BE2C (cell line): Measurements from ENCODE around the gene PAPPA.

Experiments
- DNase-seq: peaks from one replicate; pipeline ENCODE4 v3.0.0-alpha.2; 2020
- H3K27me3 ChIP-seq: fragments of 250-450 bp; sonication (Bioruptor Pico); 2 replicates; pipeline ENCODE4 v1.5.1; 2020; ENCODE audit warnings: mild to moderate bottlenecking
- H3K36me3 ChIP-seq: fragments of 250-450 bp; sonication (Bioruptor Pico); 2 replicates; pipeline ENCODE4 v1.5.1; 2020; ENCODE audit warnings: mild to moderate bottlenecking
- H3K4me1 ChIP-seq: fragments of 250-450 bp; sonication (Bioruptor Pico); 2 replicates; pipeline ENCODE4 v1.5.1; 2020
- H3K4me3 ChIP-seq: 2 replicates; pipeline ENCODE4 v1.5.1; 2011; ENCODE audit warnings: low read depth, low read length
- H3K9me3 ChIP-seq: fragments of 250-450 bp; sonication (Bioruptor Pico); 2 replicates; pipeline ENCODE4 v1.5.1; 2020
- TF ChIP-seq, protein P1 (sequence below): IDR thresholded peaks from 2 replicates; pipeline ENCODE4 v1.5.1; 2012; ENCODE audit warnings: mild to moderate bottlenecking, low read depth, low read length

Gene PAPPA

DNA sequence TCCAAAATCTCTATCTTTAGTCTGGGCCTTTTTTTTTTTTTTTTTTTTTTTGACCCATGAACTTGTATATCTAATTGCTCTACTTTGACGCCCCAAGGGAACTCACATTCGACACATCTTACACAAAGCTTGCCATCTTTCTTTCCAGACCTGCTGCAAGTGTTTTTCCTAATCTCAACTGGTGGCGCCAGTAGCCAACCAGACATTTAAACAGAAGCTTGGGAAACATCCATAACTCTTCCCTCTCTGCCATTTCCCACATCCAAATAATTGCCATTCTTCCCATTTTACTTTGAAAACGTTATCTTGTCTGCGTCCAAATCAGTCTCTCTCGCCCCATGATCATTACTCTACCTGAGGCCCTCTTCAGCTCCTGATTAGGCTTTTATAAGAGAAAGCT lies 130.9 kb downstream of the PAPPA start:
- Histone ChIP-seq H3K36me3 (no peaks in the 10 kb centered on the region), H3K27me3 (no peaks in the 10 kb centered on the region), H3K4me1 (peaks cover 15% of the 10 kb centered on the region), H3K4me3 (no peak overlapping the region), H3K9me3 (no peaks in the 10 kb centered on the region)
- TF ChIP-seq, protein P1, sequence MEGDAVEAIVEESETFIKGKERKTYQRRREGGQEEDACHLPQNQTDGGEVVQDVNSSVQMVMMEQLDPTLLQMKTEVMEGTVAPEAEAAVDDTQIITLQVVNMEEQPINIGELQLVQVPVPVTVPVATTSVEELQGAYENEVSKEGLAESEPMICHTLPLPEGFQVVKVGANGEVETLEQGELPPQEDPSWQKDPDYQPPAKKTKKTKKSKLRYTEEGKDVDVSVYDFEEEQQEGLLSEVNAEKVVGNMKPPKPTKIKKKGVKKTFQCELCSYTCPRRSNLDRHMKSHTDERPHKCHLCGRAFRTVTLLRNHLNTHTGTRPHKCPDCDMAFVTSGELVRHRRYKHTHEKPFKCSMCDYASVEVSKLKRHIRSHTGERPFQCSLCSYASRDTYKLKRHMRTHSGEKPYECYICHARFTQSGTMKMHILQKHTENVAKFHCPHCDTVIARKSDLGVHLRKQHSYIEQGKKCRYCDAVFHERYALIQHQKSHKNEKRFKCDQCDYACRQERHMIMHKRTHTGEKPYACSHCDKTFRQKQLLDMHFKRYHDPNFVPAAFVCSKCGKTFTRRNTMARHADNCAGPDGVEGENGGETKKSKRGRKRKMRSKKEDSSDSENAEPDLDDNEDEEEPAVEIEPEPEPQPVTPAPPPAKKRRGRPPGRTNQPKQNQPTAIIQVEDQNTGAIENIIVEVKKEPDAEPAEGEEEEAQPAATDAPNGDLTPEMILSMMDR: no peak
- no peak for DNase-seq

DNA sequence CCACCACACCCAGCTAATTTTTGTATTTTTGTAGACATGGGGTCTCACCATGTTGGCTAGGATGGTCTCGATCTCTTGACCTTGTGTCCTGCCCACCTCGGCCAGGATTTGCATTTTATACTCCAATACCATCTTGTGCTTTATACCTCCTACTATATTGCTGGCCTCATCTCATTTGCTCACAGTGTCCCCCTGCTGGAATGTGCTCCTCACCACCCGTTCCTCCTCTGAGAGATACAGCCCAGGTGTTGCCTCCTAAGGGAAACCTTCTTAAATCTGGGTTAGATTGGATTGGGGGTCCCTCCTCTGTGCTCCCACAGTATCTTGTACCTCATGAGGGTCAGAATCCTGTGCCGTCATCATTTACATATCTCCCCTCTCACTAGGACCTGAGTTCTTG lies 131.7 kb downstream of the PAPPA start:
- TF ChIP-seq, protein P1: no peak; the same call in 1 of the 2 replicates
- peaks cover 15% of the 10 kb centered on the region for H3K4me1 ChIP-seq
- no peaks in the 10 kb centered on the region for H3K36me3 ChIP-seq

DNA sequence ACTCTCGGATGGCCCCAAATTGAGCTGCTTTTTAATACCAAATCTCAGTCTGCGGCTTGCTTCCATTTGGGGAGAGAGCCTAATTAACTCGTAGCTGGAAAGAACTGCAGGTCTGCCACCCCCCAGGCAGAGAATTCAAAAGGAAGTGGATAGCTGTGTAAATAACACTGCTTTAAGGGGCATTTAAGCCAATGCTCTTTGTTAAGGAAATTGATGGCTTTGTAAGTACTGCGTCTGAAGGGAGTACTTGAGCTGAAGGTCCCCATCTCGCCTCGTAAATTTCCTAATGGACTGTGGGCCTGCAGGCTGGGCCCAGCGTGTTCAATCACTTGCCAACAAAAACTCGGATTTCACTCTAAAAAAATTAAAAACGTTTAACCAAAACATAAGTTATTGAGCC lies 132.7 kb downstream of the PAPPA start:
- Histone ChIP-seq H3K36me3 (no peaks in the 10 kb centered on the region), H3K9me3 (no peaks in the 10 kb centered on the region), H3K4me1 (peaks cover 15% of the 10 kb centered on the region), H3K4me3 (no peak overlapping the region), H3K27me3 (no peaks in the 10 kb centered on the region)
- no peak for DNase-seq
- TF ChIP-seq, protein P1: no peak

More for the DNA sequence above, 131.7 kb downstream of the PAPPA start:
- no peaks in the 10 kb centered on the region for H3K27me3 ChIP-seq
- H3K9me3 ChIP-seq: no peaks in the 10 kb centered on the region
- no peak for DNase-seq
- no peak overlapping the region for H3K4me3 ChIP-seq

DNA sequence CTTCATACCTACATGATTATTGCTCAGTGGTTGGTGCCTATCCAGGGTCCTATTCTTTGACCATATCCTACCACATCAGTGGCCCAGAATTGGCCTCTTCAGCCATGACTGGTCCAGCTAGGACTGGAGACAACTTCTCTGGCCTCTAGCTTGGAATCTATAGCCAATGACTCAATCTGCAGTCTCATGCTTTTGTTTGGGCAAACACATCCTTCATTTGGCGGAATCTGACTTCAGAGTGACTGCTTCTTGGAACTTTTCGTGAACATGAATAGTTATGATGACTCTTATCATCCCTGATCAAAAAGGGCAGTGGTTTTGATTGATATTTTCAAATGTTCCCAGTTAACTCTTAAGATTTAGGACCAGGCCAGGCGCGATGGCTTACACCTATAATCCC lies 134.1 kb downstream of the PAPPA start:
- H3K27me3 ChIP-seq: no peaks in the 10 kb centered on the region

DNA sequence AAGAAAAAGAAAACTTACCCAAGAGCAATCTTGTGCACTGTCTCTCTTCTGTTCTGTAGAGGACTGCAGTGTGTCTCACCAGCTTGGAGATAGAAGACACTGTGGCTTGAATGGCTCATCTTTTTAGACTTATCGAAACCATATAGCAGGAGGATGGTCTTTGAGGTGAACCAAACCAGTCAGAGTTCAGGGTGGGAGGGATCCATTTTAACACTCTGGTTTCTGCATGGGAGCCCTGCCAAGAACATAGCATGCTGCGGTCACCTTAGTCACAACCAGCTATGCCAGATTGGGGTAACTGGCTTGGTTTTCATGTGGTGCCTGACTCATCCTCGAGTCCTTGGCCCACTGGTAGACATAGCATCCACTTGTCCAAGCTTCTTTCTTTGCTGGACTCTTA lies 135.1 kb downstream of the PAPPA start:
- Histone ChIP-seq H3K27me3 (no peaks in the 10 kb centered on the region), H3K4me1 (peaks cover 1% of the 10 kb centered on the region; the same call in 1 of the 2 replicates), H3K36me3 (no peaks in the 10 kb centered on the region; the same call in 1 of the 2 replicates), H3K9me3 (no peaks in the 10 kb centered on the region), H3K4me3 (no peak overlapping the region)
- TF ChIP-seq, protein P1: no peak
- no peak for DNase-seq

More for the DNA sequence above, 134.1 kb downstream of the PAPPA start:
- no peak for DNase-seq
- TF ChIP-seq, protein P1: no peak
- H3K4me3 ChIP-seq: no peak overlapping the region
- peaks cover 9% of the 10 kb centered on the region for H3K4me1 ChIP-seq
- no peaks in the 10 kb centered on the region for H3K9me3 ChIP-seq
- H3K36me3 ChIP-seq: no peaks in the 10 kb centered on the region; the same call in 1 of the 2 replicates

DNA sequence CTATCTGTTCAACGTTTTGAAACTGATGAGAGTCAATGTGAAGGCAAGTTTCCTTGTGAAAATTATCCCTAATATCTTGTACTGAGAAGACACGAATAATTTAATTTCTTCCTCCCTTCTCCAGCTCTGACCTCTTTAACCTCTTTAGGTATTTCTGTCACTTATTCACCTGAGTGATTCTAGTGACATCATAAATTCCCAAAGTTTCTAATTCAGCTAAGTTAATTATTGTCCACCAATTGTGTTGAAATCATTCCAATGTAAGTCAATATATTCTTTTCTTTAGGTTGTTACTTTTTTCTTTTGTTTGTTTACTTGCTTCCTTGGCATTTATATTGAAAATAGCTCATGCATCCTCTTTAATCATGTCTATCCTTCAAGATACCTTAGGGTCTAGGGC lies 143.8 kb downstream of the PAPPA start:
- DNase-seq: no peak
- TF ChIP-seq, protein P1: no peak
- Histone ChIP-seq H3K4me1 (no peaks in the 10 kb centered on the region), H3K4me3 (no peak overlapping the region), H3K36me3 (no peaks in the 10 kb centered on the region; the same call in 1 of the 2 replicates), H3K9me3 (no peaks in the 10 kb centered on the region), H3K27me3 (no peaks in the 10 kb centered on the region)
